Epithelial cell of prostate (primary cell): ENCODE data around the gene PPP2R2B.

ENCODE experiments used
- DNase-seq: peaks from one replicate; pipeline ENCODE4 v3.0.0-alpha.2; 2011; ENCODE audit warnings: low read depth, low spot score
- H3K27ac ChIP-seq: fragments of 450-650 bp; 2 replicates; pipeline ENCODE4 v1.5.1; 2017; ENCODE audit warnings: mild to moderate bottlenecking

PPP2R2B gene

DNA sequence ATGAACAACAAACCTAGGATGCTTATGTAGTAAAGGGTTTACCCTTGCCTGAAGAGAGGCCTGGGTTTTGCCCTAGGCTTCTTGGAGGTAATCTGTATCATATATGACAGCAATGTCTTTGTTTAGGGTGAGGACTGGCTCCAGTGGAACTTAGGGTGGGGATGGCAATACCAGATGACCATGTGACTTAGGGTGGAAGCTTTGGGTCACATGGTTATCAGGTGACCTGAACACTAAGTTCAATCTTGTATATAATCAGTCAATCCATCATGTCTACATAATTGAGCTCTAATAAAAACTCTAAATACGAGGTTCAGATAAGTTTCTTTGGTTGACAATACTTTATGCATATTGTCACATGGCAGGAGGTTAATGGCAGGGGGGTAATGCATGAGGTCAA, 10.6 kb upstream of the PPP2R2B start:
- H3K27ac ChIP-seq, result no peak overlapping the region

DNA sequence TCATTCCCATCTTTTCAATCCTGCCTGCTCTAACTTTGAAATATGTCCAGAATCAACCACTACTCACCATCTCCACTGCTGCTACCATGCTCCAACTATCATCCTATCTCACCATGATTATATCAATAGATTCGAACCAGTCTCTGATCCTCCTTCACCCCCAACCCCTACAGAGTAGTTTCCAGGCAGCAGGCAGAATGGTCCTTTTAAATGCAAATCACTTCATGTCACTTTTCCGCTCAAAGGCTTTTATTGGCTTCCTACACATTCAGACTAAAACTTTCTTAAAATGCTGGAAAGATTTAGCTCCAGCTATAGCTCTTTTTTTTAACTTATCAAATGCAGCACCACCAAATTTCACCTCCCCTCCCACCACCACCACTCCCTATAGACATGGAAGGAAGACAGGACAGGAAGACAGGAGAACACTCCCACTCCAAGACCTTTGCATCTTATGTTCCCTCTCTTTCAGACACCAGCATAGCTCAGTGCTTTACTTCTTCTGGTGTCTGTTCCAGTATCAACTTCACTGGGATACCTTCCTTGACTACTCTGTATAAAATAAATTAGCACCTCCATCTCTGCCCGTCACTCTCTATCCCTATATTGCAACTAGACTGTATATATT, 9.9 kb upstream of the PPP2R2B start:
- H3K27ac ChIP-seq, result no peak overlapping the region
- no peak for DNase-seq

More for the DNA sequence above, 10.6 kb upstream of the PPP2R2B start:
- no peak for DNase-seq

DNA sequence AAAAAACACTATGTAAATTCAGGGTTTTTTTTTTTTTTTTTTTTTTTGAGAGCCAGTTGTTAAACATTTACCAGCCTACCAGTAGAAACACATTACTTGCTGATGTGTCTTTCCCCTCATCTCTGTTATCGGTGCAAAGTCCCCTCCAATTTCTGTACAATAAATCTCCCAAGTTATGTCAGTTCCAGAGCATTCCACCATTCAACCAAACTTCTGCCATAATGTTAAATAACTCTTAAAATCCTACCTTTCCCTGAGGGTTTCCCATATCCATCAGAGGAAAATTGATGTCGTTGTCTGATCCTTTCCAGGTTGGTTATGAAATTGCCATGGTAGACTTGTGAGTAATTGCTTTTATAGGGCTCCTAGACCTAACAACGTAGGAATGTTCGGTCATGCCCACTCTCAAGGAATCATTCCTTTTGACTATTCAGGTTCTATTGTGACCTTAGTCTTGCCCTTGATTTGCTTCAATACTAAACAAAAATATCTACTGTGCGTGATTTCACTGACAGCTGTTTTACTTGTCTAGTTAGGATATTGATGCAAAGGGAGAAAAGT, 5.6 kb upstream of the PPP2R2B start:
- H3K27ac ChIP-seq, result peak overlapping the region; percentile 76
- DNase-seq, result no peak

DNA sequence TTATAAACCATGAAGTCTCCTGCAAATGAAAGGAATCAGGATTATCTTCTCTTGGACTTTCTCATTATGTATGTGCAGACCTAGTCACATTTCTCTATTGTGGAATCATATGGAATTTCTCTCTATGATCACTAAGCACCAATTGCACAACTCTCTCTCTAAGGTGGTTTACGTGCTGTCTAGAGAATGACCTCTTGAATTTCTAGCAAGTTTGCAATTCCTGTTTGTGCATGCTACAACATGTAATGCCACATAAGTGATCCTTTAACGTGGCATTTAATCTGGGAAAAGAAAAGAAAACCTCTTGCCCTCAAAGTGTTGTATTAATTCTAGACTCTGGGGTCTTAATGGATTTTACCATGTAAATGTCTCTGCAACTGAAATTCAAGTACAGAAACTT, 5.0 kb upstream of the PPP2R2B start:
- peak overlapping the region; percentile 76 for H3K27ac ChIP-seq
- DNase-seq, result peak; percentile 78

DNA sequence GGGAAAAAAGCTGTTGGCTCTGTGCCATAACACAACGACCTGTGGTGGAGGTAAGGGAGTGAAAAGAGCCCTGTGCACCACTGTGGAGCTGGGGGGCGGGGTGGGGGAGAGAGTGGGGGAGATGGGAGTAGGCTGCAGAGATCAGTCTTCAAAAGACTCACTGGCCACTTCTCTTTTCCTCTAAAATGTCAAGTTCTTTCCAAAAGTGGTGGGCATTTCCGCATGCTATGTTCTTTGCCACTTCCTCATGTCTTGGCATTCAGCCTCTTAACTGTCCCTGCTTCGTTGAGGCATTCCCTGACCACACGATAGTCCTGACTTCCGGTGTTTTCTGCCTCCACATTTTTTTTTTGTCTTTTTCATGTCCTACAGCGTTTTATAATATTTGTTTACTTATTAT, 2.4 kb upstream of the PPP2R2B start:
- DNase-seq, result no peak
- no peak overlapping the region for H3K27ac ChIP-seq

DNA sequence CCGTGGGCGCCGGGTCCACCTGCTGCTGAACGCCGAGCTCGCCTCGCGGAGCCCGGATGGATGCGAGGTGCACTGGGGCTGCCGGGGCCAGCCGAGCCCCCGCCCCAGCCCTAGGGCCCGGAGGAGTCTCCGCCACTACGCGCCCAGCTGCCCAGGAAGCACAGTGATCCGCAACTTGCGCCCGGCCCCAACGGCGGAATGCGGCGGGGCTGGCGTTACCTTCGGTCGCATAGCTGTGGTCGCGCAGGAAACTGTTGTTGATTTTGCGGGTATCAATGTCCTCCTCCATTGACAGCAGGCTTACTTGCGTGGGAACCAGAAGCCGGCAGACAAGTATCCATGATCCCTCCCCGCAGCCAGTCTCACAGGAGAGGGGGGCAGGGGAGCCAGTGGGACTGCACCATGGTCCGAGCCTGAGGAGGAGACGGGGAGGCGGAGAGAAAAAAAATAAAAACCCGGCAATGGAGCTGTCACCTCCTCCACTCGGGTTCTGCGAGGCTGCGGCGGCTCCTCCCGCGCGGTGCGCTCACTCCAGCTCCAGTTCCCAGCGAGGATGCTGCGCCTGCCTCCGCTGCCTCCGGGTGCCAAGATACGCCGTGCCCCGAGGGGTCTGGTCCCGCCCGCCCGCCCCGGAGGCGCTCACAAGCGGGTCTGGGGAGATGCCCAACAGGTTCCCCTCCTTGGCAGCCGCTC, 628 bp downstream of the PPP2R2B start:
- no peak overlapping the region for H3K27ac ChIP-seq
- no peak for DNase-seq

DNA sequence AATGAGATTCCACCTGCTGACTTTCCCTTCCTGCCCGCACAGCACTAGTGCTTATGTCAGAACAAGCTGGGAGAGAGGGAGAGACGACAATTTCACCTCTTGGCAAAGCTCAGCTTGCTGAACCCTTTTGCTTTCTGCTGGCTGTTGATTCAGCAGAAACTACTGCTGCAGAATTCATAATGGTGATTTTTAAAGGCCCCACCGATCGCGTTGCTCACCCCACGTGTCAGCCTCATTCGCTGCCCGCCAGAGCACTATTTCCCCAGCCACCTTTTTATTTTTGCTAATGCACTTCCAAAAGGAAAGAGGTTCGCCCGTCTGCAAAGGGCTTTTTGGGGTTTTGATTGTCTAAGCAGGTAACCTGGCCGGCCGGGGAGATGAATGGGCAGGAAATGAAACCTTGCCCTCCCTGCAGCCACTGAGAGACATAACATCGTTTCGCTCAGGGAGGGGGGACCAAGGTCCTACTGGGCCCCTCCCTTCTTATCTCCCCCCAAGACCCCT, 1.3 kb downstream of the PPP2R2B start:
- no peak for DNase-seq
- no peak overlapping the region for H3K27ac ChIP-seq

DNA sequence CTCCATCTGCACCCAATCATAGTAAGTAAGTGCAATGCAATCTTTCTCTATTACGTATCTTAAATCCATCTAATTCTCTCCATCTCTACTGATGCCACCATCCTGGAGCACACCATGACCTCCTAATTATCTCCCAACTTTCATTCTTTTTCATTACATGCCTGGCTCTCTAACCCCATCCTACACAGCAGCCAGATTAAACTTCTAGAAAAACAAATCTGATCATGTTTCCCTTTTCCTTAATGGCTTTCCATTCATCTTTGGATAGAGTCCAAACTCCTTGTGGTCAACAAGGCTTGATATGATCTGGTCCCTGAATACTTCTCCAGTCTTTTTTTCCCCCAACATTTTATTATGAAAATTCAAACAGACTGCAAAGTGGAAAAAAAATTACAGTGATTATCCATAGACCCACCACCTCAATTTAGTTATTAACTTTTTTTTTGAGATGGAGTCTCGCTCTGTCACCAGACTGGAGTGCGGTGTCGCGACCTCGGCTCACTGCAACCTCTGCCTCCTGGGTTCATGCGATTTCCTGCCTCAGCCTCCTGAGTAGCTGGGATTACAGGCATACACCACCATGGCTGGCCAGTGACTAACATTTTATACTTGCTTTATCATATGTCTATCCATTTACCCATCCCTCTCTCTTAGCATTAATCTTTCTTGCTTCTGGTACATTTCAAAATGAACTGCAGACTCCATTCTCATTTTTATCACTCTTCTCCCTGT, 5.2 kb downstream of the PPP2R2B start:
- H3K27ac ChIP-seq, result no peak overlapping the region

DNA sequence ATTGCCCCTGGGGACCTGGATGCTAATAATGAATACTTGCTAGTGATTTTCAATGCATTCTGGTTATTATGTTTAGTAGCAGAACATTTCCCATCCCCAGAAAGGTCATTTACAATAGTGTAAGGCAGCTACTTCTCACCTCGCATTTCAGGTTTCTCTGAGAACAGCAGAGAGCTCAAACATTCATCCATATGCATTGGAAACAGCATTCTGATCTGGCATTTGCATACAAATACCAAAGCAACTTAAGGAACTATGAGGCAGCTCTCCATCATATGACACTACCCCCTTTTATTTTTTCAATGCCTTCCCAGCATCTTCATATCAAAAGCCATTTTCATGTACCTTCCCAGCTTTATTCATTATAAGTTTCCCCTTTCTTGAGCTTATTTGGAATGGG, 6.4 kb downstream of the PPP2R2B start:
- no peak for DNase-seq

More for the DNA sequence above, 5.2 kb downstream of the PPP2R2B start:
- no peak for DNase-seq

DNA sequence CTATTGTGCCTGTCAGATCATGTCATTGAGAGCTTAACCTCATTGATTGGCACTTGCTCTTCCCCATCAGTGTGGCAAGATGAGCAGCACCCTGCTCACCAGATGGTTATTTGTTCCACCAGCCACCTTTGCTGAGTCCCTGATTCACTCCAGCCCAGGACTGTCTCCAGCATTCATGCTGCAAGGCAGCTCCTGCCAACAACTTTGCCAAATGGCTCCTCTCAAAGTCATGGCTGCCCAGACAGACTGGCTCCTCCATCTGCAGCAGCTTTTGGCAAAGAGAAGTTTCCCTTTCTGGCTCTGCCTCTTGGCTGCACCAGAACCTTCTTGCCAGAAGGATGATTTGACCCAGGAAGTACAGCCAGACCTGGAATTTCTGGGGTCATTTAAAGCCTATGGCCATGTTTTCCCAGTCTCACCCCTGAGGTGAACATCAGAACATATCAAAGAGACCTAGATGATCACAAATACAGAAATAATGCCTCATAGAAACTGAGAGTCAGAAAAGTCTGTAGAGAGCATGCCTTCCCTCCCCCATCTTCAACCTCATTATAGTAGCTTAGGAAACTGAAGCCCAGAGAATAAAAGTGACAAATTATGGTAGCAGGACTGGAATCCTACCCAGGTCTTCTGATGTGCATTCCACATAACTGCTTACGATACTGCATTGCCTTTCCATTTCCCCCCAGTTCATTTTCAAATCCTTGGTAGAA, 10.4 kb downstream of the PPP2R2B start:
- H3K27ac ChIP-seq, result no peak overlapping the region
- no peak for DNase-seq

More for the DNA sequence above, 6.4 kb downstream of the PPP2R2B start:
- no peak overlapping the region for H3K27ac ChIP-seq

DNA sequence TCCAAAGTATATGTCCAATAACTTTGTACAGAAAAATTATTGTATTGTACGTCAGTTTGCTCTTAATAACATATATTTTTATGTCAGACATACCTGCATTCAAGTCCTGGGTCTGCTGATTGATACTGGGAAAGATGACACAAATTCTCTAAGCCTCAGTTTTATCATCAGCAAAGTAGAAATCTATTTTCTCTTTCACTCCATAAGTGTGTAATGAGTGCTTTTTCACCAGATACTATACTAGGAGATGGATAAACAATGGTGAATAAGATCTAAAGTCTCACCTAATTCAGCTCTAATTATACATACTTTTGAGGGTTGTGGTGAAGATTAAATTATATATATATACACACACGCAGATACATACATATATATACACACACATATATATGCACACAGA, 12.3 kb downstream of the PPP2R2B start:
- no peak for DNase-seq
- H3K27ac ChIP-seq, result no peak overlapping the region

DNA sequence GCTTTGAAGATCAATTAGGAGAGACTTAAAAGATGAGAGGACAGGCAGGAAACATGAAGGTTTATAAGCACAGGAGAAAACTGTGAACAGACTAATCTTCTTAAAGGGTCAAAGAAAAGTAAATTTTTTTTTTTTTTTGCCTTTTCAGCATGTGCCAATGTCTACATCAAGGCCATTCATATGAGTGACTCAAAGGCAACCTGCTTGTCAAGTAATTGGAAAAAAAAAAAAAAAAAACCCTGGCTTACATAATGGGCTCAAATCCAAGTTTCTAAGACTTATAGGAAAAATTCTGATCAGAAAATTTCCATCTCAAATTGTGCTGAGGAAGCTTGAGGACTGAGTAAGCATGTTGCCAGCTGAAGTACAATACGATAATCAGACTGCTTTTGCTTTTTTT, 15.9 kb downstream of the PPP2R2B start:
- DNase-seq, result no peak
- no peak overlapping the region for H3K27ac ChIP-seq

DNA sequence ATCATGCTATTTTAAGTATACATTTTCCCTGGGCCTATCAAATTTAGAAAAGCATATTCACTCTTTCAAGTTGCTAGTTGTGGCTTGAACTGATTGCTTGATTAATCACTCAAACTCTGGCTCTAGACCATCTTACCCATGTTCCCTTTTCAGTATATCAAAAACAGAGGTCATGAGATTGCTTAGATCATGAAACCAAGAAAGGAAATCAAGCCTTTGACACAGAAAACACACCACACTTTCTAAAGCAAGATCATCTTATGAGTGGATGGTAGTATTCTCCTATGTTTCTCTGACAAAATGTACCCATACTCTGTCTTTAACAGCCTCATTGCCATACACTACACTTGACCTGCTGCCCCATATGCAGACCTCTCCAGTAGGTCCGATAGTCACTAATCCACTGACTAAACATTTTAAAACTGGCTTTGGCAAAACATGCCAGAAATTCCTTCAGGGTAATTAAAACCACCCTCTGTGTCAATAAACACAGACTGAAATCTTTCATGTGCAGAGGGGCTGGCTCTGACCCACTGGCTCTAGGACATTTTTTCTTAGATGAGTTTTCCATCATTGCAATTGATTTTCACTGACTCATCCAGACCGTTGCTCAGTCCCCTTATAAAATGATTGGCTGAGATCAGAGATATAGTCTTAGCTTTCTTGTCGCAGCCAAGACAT, 18.2 kb downstream of the PPP2R2B start:
- no peak overlapping the region for H3K27ac ChIP-seq
- no peak for DNase-seq

DNA sequence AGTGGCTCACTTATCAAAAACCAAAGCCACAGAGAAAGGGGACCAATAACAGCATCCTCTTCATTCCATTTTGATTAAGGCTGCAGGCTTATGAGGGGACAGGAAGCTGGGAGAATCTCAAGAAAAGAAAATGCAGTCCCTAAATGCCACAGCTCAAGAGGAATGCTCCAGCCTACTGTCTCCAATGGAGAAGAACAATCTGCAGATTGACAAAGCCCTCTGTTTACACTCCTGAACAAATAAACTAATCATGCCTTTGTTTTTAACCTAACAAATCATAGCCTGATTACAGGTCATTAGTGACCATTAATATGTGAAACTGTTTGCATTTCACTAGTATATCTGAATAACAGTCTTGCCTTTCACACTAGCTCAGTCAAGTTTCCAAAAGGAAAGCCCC, 26.5 kb downstream of the PPP2R2B start:
- DNase-seq, result no peak
- H3K27ac ChIP-seq, result no peak overlapping the region

DNA sequence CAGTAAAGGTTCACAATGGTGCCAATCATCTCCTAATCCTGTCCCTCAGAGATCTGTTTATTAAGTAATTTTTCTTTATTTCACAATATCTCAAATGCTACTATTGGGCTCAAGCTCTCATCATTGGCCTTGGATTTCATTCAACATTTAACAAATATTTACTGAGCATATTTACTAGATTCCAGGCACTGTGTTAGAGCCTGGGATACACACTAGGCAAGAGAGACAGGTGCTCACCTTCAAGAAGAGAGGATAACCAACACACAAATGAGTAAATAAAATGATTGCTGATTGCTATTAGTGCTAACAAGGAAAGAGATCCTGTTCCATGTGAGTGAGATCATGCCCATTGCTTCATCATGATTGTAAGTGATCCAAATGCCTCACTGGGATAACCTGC, 27.4 kb downstream of the PPP2R2B start:
- DNase-seq, result no peak
- H3K27ac ChIP-seq, result no peak overlapping the region

DNA sequence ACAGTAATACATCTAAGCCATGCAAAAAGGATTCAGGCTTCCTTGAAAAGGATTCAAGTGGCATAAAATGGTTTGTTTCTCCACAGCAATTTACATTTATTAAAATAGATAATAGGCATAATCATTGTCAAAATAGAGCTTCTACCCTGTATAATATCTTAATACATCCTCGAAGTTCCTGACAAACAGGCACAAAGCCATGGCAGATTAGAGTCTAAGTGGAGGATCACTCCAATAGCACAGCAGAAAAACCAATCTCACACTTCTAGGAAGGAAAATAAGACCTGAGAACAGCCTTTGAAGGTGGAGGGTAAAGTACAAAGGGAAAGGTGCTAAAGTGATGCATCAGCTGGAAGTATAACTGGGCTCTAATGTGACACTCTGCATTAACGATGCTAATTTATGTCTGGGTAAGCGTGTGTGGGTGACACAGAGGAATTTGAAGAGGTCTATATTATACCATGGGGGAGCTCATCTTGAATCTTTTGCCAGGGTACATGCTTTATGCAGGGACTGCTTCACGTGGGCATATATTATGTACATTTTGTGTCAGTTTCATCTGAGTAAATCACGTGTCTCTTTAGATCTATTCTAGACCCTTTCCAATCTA, 28.8 kb downstream of the PPP2R2B start:
- H3K27ac ChIP-seq, result no peak overlapping the region

DNA sequence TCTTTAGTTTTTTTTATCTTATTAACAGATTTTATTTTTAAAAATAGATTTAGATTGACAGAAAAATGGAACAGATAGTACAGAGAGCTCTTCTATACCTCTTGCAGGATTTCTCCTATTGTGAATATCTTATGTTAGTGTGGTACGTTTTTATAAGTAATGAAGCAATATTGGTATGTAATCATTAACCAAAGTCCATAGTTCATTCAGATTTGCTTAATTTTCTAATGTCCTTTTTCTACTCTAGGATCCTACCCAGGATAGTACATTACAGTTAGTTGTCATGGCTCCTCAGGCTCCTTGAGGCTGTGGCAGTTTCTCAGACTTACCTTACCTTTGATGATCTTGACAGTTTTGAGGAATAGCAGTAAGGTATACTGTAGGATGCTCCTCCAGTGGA, 30.4 kb downstream of the PPP2R2B start:
- H3K27ac ChIP-seq, result no peak overlapping the region
- no peak for DNase-seq

More for the DNA sequence above, 28.8 kb downstream of the PPP2R2B start:
- DNase-seq, result no peak

DNA sequence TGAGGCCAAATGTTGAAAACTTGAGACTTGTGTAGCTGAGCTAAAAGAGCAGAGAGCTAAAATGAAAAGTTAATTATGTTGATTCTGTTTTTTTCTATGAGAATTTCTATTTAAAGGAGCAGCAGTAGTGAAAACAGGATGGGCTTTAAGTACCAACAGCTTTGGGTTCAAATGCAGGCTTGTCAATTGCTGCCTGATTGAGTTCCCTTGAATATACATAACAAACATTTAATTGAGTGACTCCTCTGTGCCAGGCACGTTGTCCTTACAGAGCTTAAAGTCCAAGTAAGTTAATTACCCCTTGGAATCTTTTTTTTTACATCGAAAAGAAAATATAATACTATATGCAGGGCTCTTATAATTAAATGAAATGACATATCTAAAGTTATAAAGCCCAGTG, 38.5 kb downstream of the PPP2R2B start:
- H3K27ac ChIP-seq, result no peak overlapping the region
- DNase-seq, result no peak

DNA sequence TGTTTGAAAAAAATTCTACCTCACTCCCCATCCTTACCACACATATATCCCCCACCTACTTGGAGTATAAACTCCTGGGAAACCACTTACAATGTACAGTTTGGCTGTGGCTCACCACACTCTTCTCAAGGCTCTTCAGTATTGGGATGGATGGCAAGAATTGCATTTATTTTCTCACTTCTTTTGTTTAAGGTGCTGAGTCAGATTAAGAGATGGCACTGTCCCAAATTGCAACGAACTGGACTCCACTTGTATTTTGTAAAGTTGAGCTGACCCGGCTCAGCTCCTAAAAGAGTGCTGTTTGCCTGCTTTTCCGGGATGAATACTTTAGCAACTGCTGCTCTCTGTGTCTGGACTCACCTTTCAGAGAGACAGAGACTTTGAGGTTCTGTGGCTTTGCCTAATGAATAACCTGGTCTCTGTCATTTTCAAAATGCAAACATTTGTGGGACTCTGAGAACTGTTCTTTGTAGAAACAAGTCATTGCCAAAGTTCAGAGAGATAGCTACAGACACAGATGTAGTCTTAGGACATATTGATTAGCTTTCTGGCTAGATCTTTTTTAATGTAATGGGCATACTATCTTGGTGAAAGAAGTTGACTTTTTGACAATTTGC, 42.2 kb downstream of the PPP2R2B start:
- DNase-seq, result no peak
- no peak overlapping the region for H3K27ac ChIP-seq
